K562 (cell line): ENCODE data around the gene GPR78. TPM values are rescaled to one million over a fixed set of nuclear protein-coding genes. Genes with fewer than 3 reads are reported as not detected.

Source experiments
- ATAC-seq: fragments of 200-7000 bp; cut with Tn5 transposase; 3 replicates; pipeline ENCODE4 v1.9.1; 2020; ENCODE audit warnings: moderate library complexity
- BruUV-seq: library from RNA; stranded (reverse); fragments of 400-500 nt; replicated peaks from 2 replicates; lab custom pipeline; 2021; lab: Mats Ljungman, UMichigan
- CTCF ChIA-PET: fragments of 300-600 bp; formaldehyde crosslinking; extraction: SDS; loops from one replicate; lab custom pipeline; 2021; ENCODE audit warnings: low intra/inter-chr PET ratio; lab: Yijun Ruan, JAX
- POLR2A ChIA-PET: fragments of 300-600, 350-650 bp; sonication (Branson Sonifier 250); formaldehyde crosslinking; extraction: SDS; loops from one replicate; lab custom pipeline; 2021; ENCODE audit warnings: antibody characterized with exemption, inconsistent platforms; lab: Yijun Ruan, JAX
- DNase-seq, 4 experiments: peaks; one replicate each; pipeline versions ENCODE4 v3.0.0 to v3.0.0-alpha.2; 2011 to 2018; ENCODE audit warnings: low spot score in 3 of 4, mixed read lengths in 3 of 4; ENCODE audit errors: extremely low read depth in 1 of 4
- FAIRE-seq: peaks from 2 replicates; lab custom pipeline; 2011; peaks lifted over from hg19 to GRCh38; lab: Jason Lieb, UNC
- H2AFZ ChIP-seq: 2 replicates; pipeline ENCODE4 v1.6.0; 2011; ENCODE audit warnings: low read depth, low read length, control low read depth, inconsistent platforms
- H3K27ac ChIP-seq: fragments of 200-600 bp; 3 replicates; pipeline ENCODE4 v1.8.0; 2011; ENCODE audit warnings: low read depth, mild to moderate bottlenecking, control low read depth, inconsistent platforms, low read length, moderate library complexity, mixed read lengths; ENCODE audit errors: extremely low read depth
- H3K27me3 ChIP-seq, 2 experiments: fragments of 300-600 bp in 1 of 2; 2 replicates in 1 of 2; 3 replicates in 1 of 2; pipeline versions ENCODE4 v1.6.0 to v1.8.0; 2011; ENCODE audit warnings: inconsistent platforms in 2 of 2, low read length in 2 of 2, mild to moderate bottlenecking in 1 of 2, mixed read lengths in 1 of 2, moderate library complexity in 1 of 2; ENCODE audit not compliant: control insufficient read depth in 2 of 2, insufficient read depth in 2 of 2
- H3K36me3 ChIP-seq: fragments of 300-600 bp; 3 replicates; pipeline ENCODE4 v1.8.0; 2011; ENCODE audit warnings: mild to moderate bottlenecking, low read length, inconsistent platforms; ENCODE audit not compliant: control insufficient read depth, insufficient read depth
- H3K4me1 ChIP-seq, 2 experiments: fragments of 200-600 bp in 1 of 2; replicated peaks in 1 of 2; 2 replicates in 1 of 2; 3 replicates in 1 of 2; pipeline versions ENCODE4 v1.5.1 to v1.8.0; 2011; ENCODE audit warnings: inconsistent platforms in 2 of 2, low read length in 2 of 2, mild to moderate bottlenecking in 1 of 2, mixed read lengths in 1 of 2, moderate library complexity in 1 of 2; ENCODE audit not compliant: control insufficient read depth in 2 of 2, insufficient read depth in 2 of 2
- H3K4me2 ChIP-seq: 2 replicates; pipeline ENCODE4 v1.6.1; 2011; ENCODE audit warnings: low read length, control low read depth, inconsistent platforms, mixed read lengths; ENCODE audit not compliant: insufficient read depth
- H3K4me3 ChIP-seq: fragments of 200-600 bp; sonication (generic), shearing (Covaris generic); 2 replicates; pipeline ENCODE4 v1.5.1; 2016; ENCODE audit warnings: control low read depth, inconsistent platforms
- H3K79me2 ChIP-seq: fragments of 200-600 bp; 3 replicates; pipeline ENCODE4 v1.8.0; 2011; ENCODE audit warnings: low read length, inconsistent platforms; ENCODE audit not compliant: control insufficient read depth, insufficient read depth
- H3K9ac ChIP-seq, 2 experiments: 2 replicates each; pipeline versions ENCODE4 v1.6.0 to v1.6.1; 2011; ENCODE audit warnings: low read depth in 2 of 2, low read length in 2 of 2, control low read depth in 1 of 2, inconsistent platforms in 1 of 2, mild to moderate bottlenecking in 1 of 2, mixed read lengths in 1 of 2; ENCODE audit not compliant: insufficient read depth in 1 of 2
- H3K9me1 ChIP-seq: one replicate; pipeline ENCODE4 v1.6.0; 2011; ENCODE audit warnings: inconsistent platforms, mild to moderate bottlenecking, low read length, moderate library complexity; ENCODE audit not compliant: control insufficient read depth, insufficient read depth
- H3K9me3 ChIP-seq: replicated peaks from 2 replicates; pipeline ENCODE4 v1.5.1; 2011; ENCODE audit warnings: low read depth, low read length, inconsistent platforms; ENCODE audit not compliant: control insufficient read depth, insufficient read depth
- H4K20me1 ChIP-seq: replicated peaks from 2 replicates; pipeline ENCODE4 v1.6.1; 2011; ENCODE audit warnings: low read length, inconsistent platforms, mixed read lengths; ENCODE audit not compliant: control insufficient read depth, insufficient read depth
- EGR1 ChIP-seq: fragments of 450-650 bp; conservative IDR thresholded peaks from 2 replicates; pipeline ENCODE4 v1.6.1; 2017; ENCODE audit warnings: mild to moderate bottlenecking
- ELK3 ChIP-seq: fragments of 450-650 bp; formaldehyde crosslinking; IDR thresholded peaks from 2 replicates; pipeline ENCODE4 v1.4.0; 2020; ENCODE audit warnings: mild to moderate bottlenecking
- NFRKB ChIP-seq: fragments of 450-650 bp; IDR thresholded peaks from 2 replicates; pipeline ENCODE4 v1.6.1; 2016; ENCODE audit warnings: low read depth
- POLR2AphosphoS5 ChIP-seq: IDR thresholded peaks from 2 replicates; pipeline ENCODE4 v1.6.1; 2011; ENCODE audit warnings: mild to moderate bottlenecking, low read depth, low read length, moderate library complexity; ENCODE audit not compliant: control insufficient read depth, insufficient read depth
- RBM39 ChIP-seq: fragments of 200-400 bp; formaldehyde crosslinking; optimal IDR thresholded peaks from 2 replicates; pipeline ENCODE3; 2018; ENCODE audit warnings: low read depth, low read length
- WGBS: fragments of 100-300 bp; shearing (Covaris generic); methylation state at CpG from one replicate; pipeline ENCODE4 v1.1.6; 2016; ENCODE audit warnings: low coverage, mixed read lengths; ENCODE audit not compliant: insufficient coverage; ENCODE audit errors: missing lambda C conversion rate; 5-methylcytosine and 5-hydroxymethylcytosine counted together
- in situ Hi-C: fragments of 300-500 bp; cut with MboI; formaldehyde crosslinking; loops from 4 replicates; pipeline ENCODE4 v1.15.0; 2018; ENCODE audit warnings: inconsistent platforms, mixed read lengths
- intact Hi-C: fragments of 100-400 bp; cut with micrococcal nuclease; formaldehyde crosslinking; loops from 2 replicates; pipeline ENCODE4 v1.14.2; 2022
- polyA plus RNA-seq, 8 experiments: library from polyadenylated mRNA; depleted of rRNA in 4 of 8; stranded (reverse) in 5 of 8; unstranded in 3 of 8; fragments of >200 nt; fragmentation: Nextera tagmentation in 2 of 8; fragmentation: Illumina TruSeq in 1 of 8; extraction: Ambion mirVana in 2 of 8; extraction: Trizol in 1 of 8; gene quantifications; 2 replicates each; pipeline versions ENCODE4 v1.2.1 to v1.2.3, GENCODE V29; 2011 to 2014; ENCODE audit warnings: inconsistent platforms in 1 of 8, missing spikeins in 1 of 8
- total RNA-seq, 7 experiments: library from RNA; depleted of rRNA in 6 of 7; stranded (reverse); fragments of >200 nt in 6 of 7; fragmentation: Illumina TruSeq in 2 of 7; extraction: Trizol in 2 of 7; gene quantifications; 2 replicates each; pipeline versions ENCODE4 v1.2.1 to v1.2.3, GENCODE V29; 2011 to 2021; ENCODE audit warnings: low replicate concordance in 1 of 7

Gene GPR78
- total and polyA plus RNA-seq, 9 of the 15 experiments (the other 6 are each of a cell fraction or from before 2014, with no cell fraction given) = 0.04 to 0.13 (median 0.07) TPM; not detected in 4

GRCh38 chr4:8582941-8583654, 2.9 kb downstream of the GPR78 start:
- CTCF ChIA-PET = no interaction called here
- H3K4me3 ChIP-seq = no peak overlapping the region
- peaks cover 6% of the 10 kb centered on the region; the same call in 1 of the 2 replicates for H4K20me1 ChIP-seq
- ATAC-seq = no peak
- TF ChIP-seq RBM39 (no peak), EGR1 (no peak)
- peaks cover 0 to 54% of the 10 kb centered on the region in 2 experiments; a peak in 3 of 5 replicates for H3K27me3 ChIP-seq
- no peaks in the 10 kb centered on the region for H3K9me3 ChIP-seq
- BruUV-seq = no TSS peak
- H3K9me1 ChIP-seq = no peaks in the 10 kb centered on the region
- no peak overlapping the region for H3K4me2 ChIP-seq
- DNase-seq = no peak
- in situ Hi-C loops = no loop called here
- H3K27ac ChIP-seq = no peak overlapping the region
- no peaks in the 10 kb centered on the region for H3K79me2 ChIP-seq
- H3K4me1 ChIP-seq = peaks cover 0 to 25% of the 10 kb centered on the region in 2 experiments; a peak in 3 of 5 replicates
- FAIRE-seq = no peak
- no peak overlapping the region for H3K9ac ChIP-seq
- POLR2A ChIA-PET = interaction anchor here (0.6 kb wide), 1 partner anchor 126 kb away, joined by 3 read pairs; no protein-coding TSS in a partner anchor
- 3% methylated on average over 9 of the region's 9 CpGs for WGBS
- intact Hi-C loops = no loop called here
- no peaks in the 10 kb centered on the region for H3K36me3 ChIP-seq
- H2AFZ ChIP-seq = no peak overlapping the region

GRCh38 chr4:8583655-8584025, 3.4 kb downstream of the GPR78 start:
- POLR2A ChIA-PET = interaction anchor here (0.6 kb wide), 1 partner anchor 127 kb away, joined by 3 read pairs; no protein-coding TSS in a partner anchor
- WGBS = 4% methylated on average over 4 of the region's 4 CpGs
- H3K4me3 ChIP-seq = no peak overlapping the region
- CTCF ChIA-PET = no interaction called here
- H3K9me3 ChIP-seq = no peaks in the 10 kb centered on the region
- H3K27ac ChIP-seq = no peak overlapping the region
- DNase-seq (no peak), FAIRE-seq (no peak), ATAC-seq (no peak)
- H4K20me1 ChIP-seq = peaks cover 6% of the 10 kb centered on the region; the same call in 1 of the 2 replicates
- no peaks in the 10 kb centered on the region for H3K9me1 ChIP-seq
- in situ Hi-C loops = no loop called here
- H3K4me2 ChIP-seq = no peak overlapping the region
- TF ChIP-seq POLR2AphosphoS5 = no peak
- no peak for TF ChIP-seq ELK3 (CRISPR knock-in tag)
- TF ChIP-seq NFRKB = no peak
- peaks cover 0 to 59% of the 10 kb centered on the region in 2 experiments; a peak in 3 of 5 replicates for H3K27me3 ChIP-seq
- no TSS peak for BruUV-seq
- intact Hi-C loops = no loop called here
- peaks cover 0 to 25% of the 10 kb centered on the region in 2 experiments; a peak in 3 of 5 replicates for H3K4me1 ChIP-seq
- no peaks in the 10 kb centered on the region for H3K36me3 ChIP-seq
- H3K79me2 ChIP-seq = no peaks in the 10 kb centered on the region
- no peak overlapping the region for H3K9ac ChIP-seq
- H2AFZ ChIP-seq = no peak overlapping the region
